Fibroblast of villous mesenchyme (primary cell): ENCODE measurements around the gene ATP8A2. TPM values are rescaled to one million over a fixed set of nuclear protein-coding genes. Genes with fewer than 3 reads are reported as not detected.
A peak's percentile ranks its signal among the peaks of the same experiment; 100 is the strongest.

Source experiments
- DNase-seq: peaks from one replicate; pipeline ENCODE4 v3.0.0-alpha.2; 2010; ENCODE audit warnings: low read depth
- H3K4me3 ChIP-seq: 2 replicates; pipeline ENCODE4 v1.5.1; 2011; ENCODE audit warnings: low read depth, mild to moderate bottlenecking, low read length
- CTCF ChIP-seq: IDR thresholded peaks from 2 replicates; pipeline ENCODE4 v1.5.1; 2012; ENCODE audit warnings: low read depth, mild to moderate bottlenecking, low read length; ENCODE audit not compliant: insufficient read depth
- total RNA-seq: library from RNA; depleted of rRNA; stranded (reverse); fragments of >200 nt; gene quantifications from 2 replicates; pipeline ENCODE4 v1.2.3, GENCODE V29; 2012

Gene ATP8A2
- total RNA-seq, 1 donor, result under 0.01 TPM

GRCh38 chr13:25466880-25467279 is 95.1 kb downstream of the ATP8A2 start:
- H3K4me3 ChIP-seq, result no peak overlapping the region
- no peak for DNase-seq
- no peak for TF ChIP-seq CTCF

- no peak overlapping the region for H3K4me3 ChIP-seq
- no peak for TF ChIP-seq CTCF
- peak; percentile 1 for DNase-seq
Measured at GRCh38 chr13:25468325-25469168, 96.8 kb downstream of the ATP8A2 start.

DNA sequence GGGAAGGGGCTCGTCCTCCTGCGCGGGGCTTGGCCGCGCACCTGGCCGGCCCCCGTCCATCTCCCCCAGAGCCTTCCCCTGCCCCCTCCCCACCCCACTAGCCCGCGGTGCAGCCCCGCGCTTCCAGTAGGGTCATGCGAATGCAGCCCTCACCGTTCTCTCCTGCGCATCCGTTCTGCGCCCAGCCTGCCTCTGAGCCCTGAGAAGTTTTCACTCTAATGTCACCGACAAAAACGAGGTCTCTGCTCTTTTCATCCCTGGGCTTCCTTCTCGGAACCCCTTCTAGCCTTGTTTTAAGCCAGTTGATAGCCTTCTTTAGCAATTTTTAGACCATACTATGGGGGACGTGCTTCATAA is 97.4 kb downstream of the ATP8A2 start:
- DNase-seq, result no peak
- TF ChIP-seq CTCF, result no peak
- H3K4me3 ChIP-seq, result no peak overlapping the region

- no peak for TF ChIP-seq CTCF
- H3K4me3 ChIP-seq, result no peak overlapping the region
- DNase-seq, result no peak
Measured at GRCh38 chr13:25473864-25474263, 102.1 kb downstream of the ATP8A2 start.

- no peak for TF ChIP-seq CTCF
- no peak overlapping the region for H3K4me3 ChIP-seq
- peak; percentile 30 for DNase-seq
Measured at GRCh38 chr13:25478186-25478585, 106.4 kb downstream of the ATP8A2 start.

GRCh38 chr13:25489238-25489637 is 117.5 kb downstream of the ATP8A2 start:
- no peak for TF ChIP-seq CTCF
- H3K4me3 ChIP-seq, result no peak overlapping the region
- DNase-seq, result no peak

- H3K4me3 ChIP-seq, result no peak overlapping the region
- TF ChIP-seq CTCF, result no peak
- DNase-seq, result no peak
Measured at GRCh38 chr13:25490236-25490635, 118.5 kb downstream of the ATP8A2 start.
